Activated CD4-positive, alpha-beta memory T cell treated with anti-CD3 and anti-CD28 coated beads for 36 hours (primary cell): ENCODE measurements around the gene GATA5. TPM values are rescaled to one million over a fixed set of nuclear protein-coding genes. Genes with fewer than 3 reads are reported as not detected.
"Not testable (repeated sequence)": the region's sequence is repeated elsewhere in the genome, so short reads cannot be mapped to it uniquely, and the experiment has no call there.

Experiments
- CTCF ChIA-PET: fragments of 350-600 bp; sonication (Branson Sonifier 250); formaldehyde crosslinking; loops from one replicate; lab custom pipeline; 2021; ENCODE audit warnings: antibody characterized with exemption, inconsistent platforms; lab: Charles Lee
- POLR2A ChIA-PET: fragments of 350-600 bp; sonication (Branson Sonifier 250); formaldehyde crosslinking; loops from one replicate; lab custom pipeline; 2021; ENCODE audit warnings: antibody characterized with exemption; lab: Charles Lee
- DNase-seq: peaks from one replicate; pipeline ENCODE4 v3.0.0-alpha.2; 2020
- H3K27ac Mint-ChIP-seq: one replicate; pipeline ENCODE4 v1.8.0; 2021; ENCODE audit warnings: mixed read lengths
- H3K27me3 Mint-ChIP-seq: one replicate; pipeline ENCODE4 v1.8.0; 2021; ENCODE audit warnings: mixed read lengths
- H3K36me3 Mint-ChIP-seq: one replicate; pipeline ENCODE4 v1.8.0; 2021; ENCODE audit warnings: mixed read lengths
- H3K4me1 Mint-ChIP-seq: one replicate; pipeline ENCODE4 v1.8.0; 2021; ENCODE audit warnings: low read depth, mixed read lengths
- H3K4me3 Mint-ChIP-seq: one replicate; pipeline ENCODE4 v1.8.0; 2021; ENCODE audit warnings: mild to moderate bottlenecking, mixed read lengths
- H3K9me3 Mint-ChIP-seq: one replicate; pipeline ENCODE4 v1.8.0; 2021; ENCODE audit warnings: mixed read lengths
- intact Hi-C: fragments of 100-400 bp; cut with micrococcal nuclease; formaldehyde crosslinking; loops from one replicate; pipeline ENCODE4 v1.15.1; 2023
- total RNA-seq, 2 experiments: library from RNA; stranded (reverse); gene quantifications; one replicate each; pipeline ENCODE4 v1.2.3, GENCODE V29; 2021

GATA5 gene
- total RNA-seq, 2 experiments from 2014 or later = not detected

GRCh38 chr20:62494537-62494936 lies 18.7 kb upstream of the GATA5 start:
- Mint-ChIP-seq H3K27ac (no peak overlapping the region), H3K9me3 (no peaks in the 10 kb centered on the region), H3K4me3 (no peak overlapping the region), H3K27me3 (peaks cover 3% of the 10 kb centered on the region), H3K4me1 (no peaks in the 10 kb centered on the region), H3K36me3 (no peaks in the 10 kb centered on the region)
- CTCF ChIA-PET = interaction anchor here (0.9 kb wide), 1 partner anchor 483 kb away, joined by 3 read pairs; no protein-coding TSS in a partner anchor
- intact Hi-C loops = no loop called here
- POLR2A ChIA-PET = no interaction called here
- no peak for DNase-seq

DNA sequence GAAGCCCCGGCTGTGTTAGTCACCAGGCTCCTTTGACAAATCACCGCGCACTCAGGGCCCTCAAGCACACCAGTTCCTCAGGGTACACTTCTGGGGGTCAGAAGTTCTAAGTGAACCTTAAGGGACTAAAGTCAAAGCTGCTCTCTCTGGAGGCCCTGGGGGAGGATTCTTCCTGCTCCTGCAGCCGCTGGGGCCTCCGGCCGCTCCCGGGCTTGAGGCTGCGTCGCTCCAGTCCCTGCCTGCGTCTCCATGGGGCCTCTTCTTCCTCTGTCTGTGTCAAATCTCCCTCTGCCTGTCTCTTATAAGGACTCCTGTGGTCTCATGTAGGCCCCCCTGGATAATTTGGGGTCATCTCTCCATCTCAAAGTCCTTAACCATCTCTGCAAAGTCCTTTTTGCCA lies 18.1 kb upstream of the GATA5 start:
- ChIA-PET POLR2A (no interaction called here), CTCF (no interaction called here)
- intact Hi-C loops = no loop called here
- Mint-ChIP-seq H3K9me3 (no peaks in the 10 kb centered on the region), H3K27ac (no peak overlapping the region), H3K27me3 (peaks cover 3% of the 10 kb centered on the region), H3K36me3 (no peaks in the 10 kb centered on the region), H3K4me3 (no peak overlapping the region), H3K4me1 (no peaks in the 10 kb centered on the region)
- no peak for DNase-seq

- CTCF ChIA-PET = no interaction called here
- POLR2A ChIA-PET = no interaction called here
- Mint-ChIP-seq H3K4me1 (no peaks in the 10 kb centered on the region), H3K36me3 (no peaks in the 10 kb centered on the region), H3K27ac (no peak overlapping the region), H3K4me3 (no peak overlapping the region), H3K27me3 (peaks cover 7% of the 10 kb centered on the region), H3K9me3 (no peaks in the 10 kb centered on the region)
- intact Hi-C loops = no loop called here
- no peak for DNase-seq
These were observed 17.6 kb upstream of the GATA5 start for GRCh38 chr20:62493253-62493885.

DNA sequence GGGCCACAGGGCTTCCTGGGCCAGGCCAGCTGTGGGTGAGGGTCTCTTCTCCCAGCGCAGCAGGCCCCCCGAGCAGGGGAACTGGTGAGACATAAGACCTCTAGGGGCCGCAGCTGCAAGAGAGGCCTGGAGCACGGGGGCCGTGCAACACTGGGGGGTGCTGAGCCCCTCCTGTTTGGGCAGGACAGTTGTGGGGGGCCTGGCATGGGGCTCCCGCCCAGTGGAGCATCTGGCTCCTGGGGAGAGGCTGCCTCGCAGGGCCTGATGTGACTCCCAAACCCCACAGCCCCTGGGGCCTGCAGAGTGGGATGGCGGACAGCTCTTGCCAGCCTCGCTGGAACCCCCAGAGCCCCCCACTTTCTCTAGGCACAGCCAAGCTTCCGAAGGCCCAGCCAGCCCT lies 16.9 kb upstream of the GATA5 start:
- Mint-ChIP-seq H3K9me3 (no peaks in the 10 kb centered on the region), H3K36me3 (no peaks in the 10 kb centered on the region), H3K27ac (no peak overlapping the region), H3K4me3 (no peak overlapping the region), H3K27me3 (peaks cover 9% of the 10 kb centered on the region), H3K4me1 (no peaks in the 10 kb centered on the region)
- intact Hi-C loops = no loop called here
- ChIA-PET POLR2A (no interaction called here), CTCF (no interaction called here)
- no peak for DNase-seq

DNA sequence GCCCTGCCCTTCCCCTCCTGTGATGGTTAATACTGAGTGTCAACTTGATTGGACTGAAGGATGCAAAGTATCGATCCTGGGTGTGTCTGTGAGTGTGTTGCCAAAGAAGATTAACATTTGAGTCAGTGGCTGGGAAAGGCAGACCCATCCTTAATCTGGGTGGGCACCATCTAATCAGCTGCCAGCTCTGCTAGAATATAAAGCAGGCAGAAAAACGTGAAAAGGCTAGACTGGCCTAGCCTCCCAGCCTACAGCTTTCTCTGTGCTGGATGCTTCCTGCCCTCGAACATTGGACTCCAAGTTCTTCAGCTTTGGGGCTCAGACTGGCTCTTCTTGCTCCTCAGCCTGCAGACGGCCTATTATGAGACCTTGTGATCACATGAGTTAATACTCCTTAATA lies 15.0 kb upstream of the GATA5 start:
- intact Hi-C loops, H3K36me3 Mint-ChIP-seq, POLR2A ChIA-PET, H3K4me1 Mint-ChIP-seq, H3K4me3 Mint-ChIP-seq, H3K9me3 Mint-ChIP-seq, H3K27ac Mint-ChIP-seq, DNase-seq: not testable (repeated sequence)
- CTCF ChIA-PET = interaction anchor here (1.3 kb wide), 1 partner anchor 9 kb away, joined by 7 read pairs; no protein-coding TSS in a partner anchor
- H3K27me3 Mint-ChIP-seq = peaks cover 20% of the 10 kb centered on the region

DNA sequence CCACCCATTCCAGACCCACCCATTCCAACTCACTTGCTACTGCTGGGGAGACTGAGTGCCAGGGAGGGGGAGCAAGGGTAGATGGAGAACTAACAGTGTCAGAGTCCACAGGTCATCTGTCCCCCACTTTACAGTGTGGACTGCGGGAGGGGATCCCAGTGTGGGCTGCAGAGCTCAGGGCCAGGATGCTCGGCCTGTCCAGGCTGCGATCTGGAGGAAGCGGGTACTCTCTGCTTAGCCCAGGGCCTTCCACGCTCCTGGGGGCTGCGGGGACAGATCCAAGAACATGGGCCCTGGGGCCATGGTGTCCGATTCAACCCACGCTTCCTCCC lies 14.1 kb upstream of the GATA5 start:
- CTCF ChIA-PET = interaction anchor here (1.3 kb wide), 1 partner anchor 10 kb away, joined by 7 read pairs; no protein-coding TSS in a partner anchor
- H3K9me3 Mint-ChIP-seq = no peaks in the 10 kb centered on the region
- no peak overlapping the region for H3K27ac Mint-ChIP-seq
- intact Hi-C loops = no loop called here
- H3K4me1 Mint-ChIP-seq = no peaks in the 10 kb centered on the region
- H3K36me3 Mint-ChIP-seq = no peaks in the 10 kb centered on the region
- POLR2A ChIA-PET = no interaction called here
- H3K27me3 Mint-ChIP-seq = peaks cover 26% of the 10 kb centered on the region
- H3K4me3 Mint-ChIP-seq = no peak overlapping the region
- DNase-seq = no peak

GRCh38 chr20:62489186-62489931 lies 13.6 kb upstream of the GATA5 start:
- no peaks in the 10 kb centered on the region for H3K4me1 Mint-ChIP-seq
- ChIA-PET POLR2A (no interaction called here), CTCF (no interaction called here)
- H3K9me3 Mint-ChIP-seq = no peaks in the 10 kb centered on the region
- H3K27ac Mint-ChIP-seq = no peak overlapping the region
- intact Hi-C loops = no loop called here
- no peak overlapping the region for H3K4me3 Mint-ChIP-seq
- no peaks in the 10 kb centered on the region for H3K36me3 Mint-ChIP-seq
- no peak for DNase-seq
- H3K27me3 Mint-ChIP-seq = peaks cover 26% of the 10 kb centered on the region

DNA sequence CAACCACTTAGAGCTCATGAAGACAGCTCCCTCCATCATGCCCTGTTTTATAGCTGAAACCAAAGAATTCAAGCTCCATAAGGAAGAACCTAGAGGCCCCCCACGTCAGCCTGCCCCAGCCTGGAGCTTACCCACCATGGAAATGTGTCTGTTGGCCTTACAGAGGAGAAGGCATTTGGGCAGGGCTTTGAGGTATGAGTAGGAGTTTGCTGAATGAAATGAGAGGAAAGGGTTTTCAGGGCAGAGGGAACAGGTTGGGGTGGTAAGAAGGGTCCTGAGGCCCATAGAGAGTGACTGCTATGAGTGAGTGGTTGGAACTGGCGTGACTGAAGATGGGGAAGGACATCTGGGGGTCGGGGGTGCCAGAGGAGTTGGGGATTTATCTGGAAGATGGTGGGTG lies 12.7 kb upstream of the GATA5 start:
- Mint-ChIP-seq H3K27ac (no peak overlapping the region), H3K4me1 (no peaks in the 10 kb centered on the region), H3K9me3 (no peaks in the 10 kb centered on the region), H3K27me3 (peaks cover 33% of the 10 kb centered on the region), H3K4me3 (no peak overlapping the region), H3K36me3 (no peaks in the 10 kb centered on the region)
- POLR2A ChIA-PET = no interaction called here
- DNase-seq = no peak
- CTCF ChIA-PET = no interaction called here
- intact Hi-C loops = no loop called here

- Mint-ChIP-seq H3K36me3 (no peaks in the 10 kb centered on the region), H3K27me3 (peaks cover 41% of the 10 kb centered on the region)
These were observed 12.0 kb upstream of the GATA5 start for GRCh38 chr20:62487561-62488354.

GRCh38 chr20:62487118-62487517 lies 11.3 kb upstream of the GATA5 start:
- no peak overlapping the region for H3K4me3 Mint-ChIP-seq
- POLR2A ChIA-PET = no interaction called here
- intact Hi-C loops = no loop called here
- no peaks in the 10 kb centered on the region for H3K36me3 Mint-ChIP-seq
- CTCF ChIA-PET = no interaction called here
- peaks cover 3% of the 10 kb centered on the region for H3K4me1 Mint-ChIP-seq
- no peak for DNase-seq
- no peaks in the 10 kb centered on the region for H3K9me3 Mint-ChIP-seq
- peaks cover 45% of the 10 kb centered on the region for H3K27me3 Mint-ChIP-seq
- H3K27ac Mint-ChIP-seq = no peak overlapping the region

More at GRCh38 chr20:62487561-62488354, 12.0 kb upstream of the GATA5 start:
- Mint-ChIP-seq H3K4me1 (peaks cover 3% of the 10 kb centered on the region), H3K9me3 (no peaks in the 10 kb centered on the region), H3K4me3 (no peak overlapping the region), H3K27ac (no peak overlapping the region)
- DNase-seq = no peak
- CTCF ChIA-PET = no interaction called here
- intact Hi-C loops = no loop called here
- POLR2A ChIA-PET = no interaction called here

DNA sequence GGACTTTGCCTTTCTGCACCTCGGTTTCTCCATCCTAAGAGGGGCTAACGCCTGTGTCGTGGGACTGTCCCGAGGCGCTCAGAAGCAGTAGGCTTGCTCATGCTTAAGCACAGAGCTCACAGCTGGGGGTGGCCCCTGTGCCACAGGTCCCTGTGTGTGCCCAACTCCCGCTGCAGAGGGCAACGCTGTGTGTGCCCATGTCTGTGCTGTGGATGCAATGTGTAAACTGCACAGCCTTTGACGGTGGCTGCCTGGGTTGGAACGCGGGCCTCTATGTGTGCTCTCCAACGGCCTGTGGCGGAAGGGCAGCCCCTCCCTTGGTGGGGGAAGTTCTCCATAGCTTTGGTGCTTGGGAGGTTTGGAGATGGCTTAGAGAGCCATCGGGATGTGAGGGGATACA lies 10.7 kb upstream of the GATA5 start:
- intact Hi-C loops = no loop called here
- H3K27me3 Mint-ChIP-seq = peaks cover 51% of the 10 kb centered on the region
- H3K4me1 Mint-ChIP-seq = peaks cover 3% of the 10 kb centered on the region
- no peak overlapping the region for H3K27ac Mint-ChIP-seq
- H3K36me3 Mint-ChIP-seq = no peaks in the 10 kb centered on the region
- H3K9me3 Mint-ChIP-seq = no peaks in the 10 kb centered on the region
- DNase-seq = no peak
- no peak overlapping the region for H3K4me3 Mint-ChIP-seq
- POLR2A ChIA-PET = no interaction called here
- CTCF ChIA-PET = no interaction called here

GRCh38 chr20:62485701-62486089 lies 9.9 kb upstream of the GATA5 start:
- DNase-seq = no peak
- Mint-ChIP-seq H3K4me3 (no peak overlapping the region), H3K9me3 (no peaks in the 10 kb centered on the region), H3K27me3 (peaks cover 51% of the 10 kb centered on the region), H3K27ac (no peak overlapping the region), H3K4me1 (peaks cover 3% of the 10 kb centered on the region), H3K36me3 (no peaks in the 10 kb centered on the region)
- intact Hi-C loops = no loop called here
- ChIA-PET CTCF (no interaction called here), POLR2A (no interaction called here)
